Measurements from ENCODE around the gene ZFP92. TPM values are rescaled to one million over a fixed set of nuclear protein-coding genes. Genes with fewer than 3 reads are reported as not detected.

ZFP92 gene
- total RNA-seq, 2 experiments from 2014 or later: 1.7 to 1.9 TPM

Other genes starting within 250 kb of the ZFP92 start
- gene MAGEA1, start 232.2 kb upstream of the ZFP92 start, total RNA-seq: not detected
- gene PNMA6F, start 89.7 kb upstream of the ZFP92 start, total RNA-seq: not detected
- gene ZNF275, start 77.3 kb upstream of the ZFP92 start, total RNA-seq: 10 to 100 TPM; 16.6 to 16.7 TPM
- not detected for gene PNMA6E, start 10.1 kb upstream of the ZFP92 start, total RNA-seq
- 1 to 10 TPM; 1.1 to 1.8 TPM for gene TREX2, start 34.6 kb downstream of the ZFP92 start, total RNA-seq
- 10 to 100 TPM; 33.8 to 40.5 TPM for gene HAUS7, start 59.1 kb downstream of the ZFP92 start, total RNA-seq
- gene BGN, start 83.5 kb downstream of the ZFP92 start, total RNA-seq: not detected
- not detected for gene ATP2B3, start 106.2 kb downstream of the ZFP92 start, total RNA-seq
- 10 to 100 TPM; 21.1 to 21.8 TPM for gene CCNQ, start 187.7 kb downstream of the ZFP92 start, total RNA-seq
- not detected for gene DUSP9, start 235.7 kb downstream of the ZFP92 start, total RNA-seq

Measured in activated CD4-positive, alpha-beta memory T cell treated with anti-CD3 and anti-CD28 coated beads, Interleukin-2, amount 10 ng/mL, durations not matched to agents 7 days and 5 days (primary cell).